Kidney tubule cell (primary cell): Measurements from ENCODE around the gene ARNT2.
"Not testable (repeated sequence)": the region's sequence is repeated elsewhere in the genome, so short reads cannot be mapped to it uniquely, and the experiment has no call there.

ENCODE experiments used
- DNase-seq: peaks from one replicate; pipeline ENCODE4 v3.0.0-alpha.2; 2018; ENCODE audit warnings: low spot score

ARNT2 gene

GRCh38 chr15:80620931-80621330 lies 216.7 kb downstream of the ARNT2 start:
- DNase-seq, result no peak

DNA sequence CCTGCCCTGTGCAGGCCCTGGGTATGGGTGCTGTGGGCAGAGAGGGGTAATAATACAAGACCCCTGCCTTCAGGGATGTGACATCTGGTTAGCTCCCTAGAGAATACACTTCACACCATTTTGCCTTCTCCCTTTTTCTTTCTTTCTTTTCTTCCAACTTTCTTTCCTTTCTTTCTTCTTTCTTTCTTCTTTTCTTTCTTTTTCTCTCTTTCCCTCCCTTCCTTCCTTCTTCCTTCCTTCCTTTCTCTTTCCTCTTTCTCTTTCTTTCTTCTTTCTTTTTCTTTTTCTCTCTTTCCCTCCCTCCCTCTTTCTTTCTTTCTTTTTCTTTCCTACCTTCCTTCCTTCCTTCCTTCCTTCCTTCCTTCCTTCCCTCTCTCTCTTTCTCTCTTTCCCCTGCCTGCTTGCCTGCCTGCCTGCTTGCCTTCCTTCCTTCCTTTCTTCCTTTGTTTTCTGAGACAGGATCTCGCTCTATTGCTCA lies 222.5 kb downstream of the ARNT2 start:
- no peak for DNase-seq

GRCh38 chr15:80629355-80629754 lies 225.2 kb downstream of the ARNT2 start:
- DNase-seq, result no peak

- no peak for DNase-seq
Observed at GRCh38 chr15:80630981-80631380, 226.8 kb downstream of the ARNT2 start.

DNA sequence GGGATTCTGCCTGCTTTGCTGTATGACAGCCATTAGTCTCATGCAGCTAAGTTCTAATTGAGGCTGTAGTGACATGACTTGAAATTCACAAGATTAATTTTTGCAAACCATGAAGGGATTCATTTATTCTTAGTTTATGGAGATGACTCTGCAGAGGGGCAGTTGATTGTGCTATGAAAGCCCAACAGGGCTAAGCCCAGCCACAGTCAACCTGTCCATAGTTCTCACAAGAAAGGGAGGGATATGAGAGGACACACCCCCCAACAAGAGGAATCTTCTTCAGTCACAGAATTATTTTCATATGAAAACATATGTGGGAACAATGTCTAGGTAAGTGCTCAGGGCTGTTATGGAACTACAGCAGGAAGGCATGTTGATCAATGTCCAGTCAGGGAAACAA lies 229.0 kb downstream of the ARNT2 start:
- no peak for DNase-seq

DNA sequence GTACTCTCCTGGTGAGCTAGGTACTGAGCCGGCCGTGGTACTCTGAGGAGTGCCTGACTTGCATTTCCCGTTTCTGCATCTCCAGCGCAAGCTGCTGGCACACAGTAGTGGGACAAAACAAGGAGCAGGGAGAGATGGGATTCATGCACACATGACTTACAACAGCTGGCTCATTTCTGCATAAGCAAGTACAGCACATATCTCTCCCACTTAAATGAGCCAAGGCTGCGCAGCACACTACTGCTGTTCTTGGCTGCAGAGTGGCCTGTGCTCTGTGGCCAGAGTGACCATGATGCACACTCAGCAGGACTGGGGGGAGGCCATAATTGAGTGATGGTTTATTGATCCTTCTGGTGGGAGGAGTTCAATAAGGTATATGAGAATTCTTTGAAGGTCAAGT lies 231.8 kb downstream of the ARNT2 start:
- DNase-seq, result no peak

DNA sequence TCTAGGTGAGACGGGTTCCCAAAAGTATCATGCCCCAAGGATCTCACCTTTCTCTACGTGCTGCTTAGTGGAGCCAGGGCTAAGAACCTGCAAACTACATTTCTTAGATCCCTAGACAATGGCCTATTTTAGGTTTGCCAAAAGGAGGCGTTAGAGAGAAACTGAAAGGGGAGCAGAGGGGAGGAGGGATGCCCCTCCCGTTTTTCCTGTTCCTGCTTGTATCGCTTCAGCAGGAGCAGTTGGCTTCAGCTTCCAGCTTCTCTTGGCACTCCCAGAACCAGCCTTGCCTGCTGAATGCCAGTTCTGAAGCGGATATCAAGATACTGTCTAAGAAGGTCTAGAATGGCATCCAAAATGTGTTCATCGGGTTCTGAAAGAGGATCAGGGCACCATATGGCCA lies 232.5 kb downstream of the ARNT2 start:
- no peak for DNase-seq

- no peak for DNase-seq
Observed at GRCh38 chr15:80637747-80638146, 233.6 kb downstream of the ARNT2 start.

GRCh38 chr15:80638553-80639167 lies 234.5 kb downstream of the ARNT2 start:
- no peak for DNase-seq

GRCh38 chr15:80639168-80639555 lies 235.0 kb downstream of the ARNT2 start:
- no peak for DNase-seq

- DNase-seq, result no peak
Observed at GRCh38 chr15:80640531-80641121, 236.4 kb downstream of the ARNT2 start.

DNA sequence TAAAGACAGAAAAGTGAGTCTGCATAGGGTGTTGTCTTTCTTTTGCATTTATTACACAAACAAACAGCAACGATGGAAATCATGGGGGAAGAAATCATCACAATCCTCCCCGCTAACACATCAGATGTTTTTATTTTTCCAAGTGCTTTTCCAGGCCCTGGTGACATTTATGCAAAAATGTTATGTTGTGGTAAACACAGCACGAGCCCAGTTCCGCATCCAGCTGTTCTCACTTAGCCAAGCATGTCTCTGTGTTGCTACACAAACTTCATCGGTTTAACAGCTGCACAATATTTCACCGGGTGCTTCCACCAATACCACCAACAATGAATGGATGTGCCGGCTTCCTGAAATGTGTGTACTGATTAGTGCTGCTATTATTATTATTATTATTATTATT lies 237.2 kb downstream of the ARNT2 start:
- DNase-seq, result no peak

- DNase-seq, result no peak
Observed at GRCh38 chr15:80643431-80643951, 239.3 kb downstream of the ARNT2 start.

- DNase-seq, result no peak
Observed at GRCh38 chr15:80645494-80646065, 241.4 kb downstream of the ARNT2 start.

GRCh38 chr15:80647424-80647823 lies 243.2 kb downstream of the ARNT2 start:
- DNase-seq, result not testable (repeated sequence)
